HepG2 (cell line): ENCODE results near the gene SKIC2. TPM values are rescaled to one million over a fixed set of nuclear protein-coding genes. Genes with fewer than 3 reads are reported as not detected.

Experiments
- CSRNP1 ChIP-seq: sonication (generic); formaldehyde crosslinking; IDR thresholded peaks from 2 replicates; pipeline ENCODE4 v1.8.1; 2023; ENCODE audit warnings: mild to moderate bottlenecking, missing genetic modification reagents
- DPF2 ChIP-seq: sonication (generic); formaldehyde crosslinking; IDR thresholded peaks from 2 replicates; pipeline ENCODE4 v1.4.0; 2020; ENCODE audit warnings: mild to moderate bottlenecking, low read depth, missing genetic modification reagents, borderline replicate concordance
- FOXK2 ChIP-seq: fragments of 450-650 bp; IDR thresholded peaks from 2 replicates; pipeline ENCODE4 v1.6.1; 2016
- MLX ChIP-seq: IDR thresholded peaks from 2 replicates; pipeline ENCODE4 v1.6.1; 2016
- SMARCE1 ChIP-seq: fragments of 450-650 bp; IDR thresholded peaks from 2 replicates; pipeline ENCODE4 v1.6.1; 2017; ENCODE audit warnings: borderline replicate concordance
- TEAD2 ChIP-seq: sonication (generic); formaldehyde crosslinking; IDR thresholded peaks from 2 replicates; pipeline ENCODE4 v1.9.0; 2021; ENCODE audit warnings: missing genetic modification reagents
- TFAP4 ChIP-seq: sonication (generic); IDR thresholded peaks from 2 replicates; pipeline ENCODE4 v1.6.1; 2016; ENCODE audit warnings: low read depth, borderline replicate concordance
- TRAFD1 ChIP-seq: sonication (generic); formaldehyde crosslinking; IDR thresholded peaks from 2 replicates; pipeline ENCODE4 v1.5.1; 2020; ENCODE audit warnings: missing genetic modification reagents, mild to moderate bottlenecking, borderline replicate concordance
- UBTF ChIP-seq: sonication (generic); formaldehyde crosslinking; IDR thresholded peaks from 2 replicates; pipeline ENCODE4 v1.4.0; 2020; ENCODE audit warnings: mild to moderate bottlenecking, missing genetic modification reagents
- XBP1 ChIP-seq: sonication (generic); formaldehyde crosslinking; IDR thresholded peaks from 2 replicates; pipeline ENCODE4 v1.5.0; 2020; ENCODE audit warnings: missing genetic modification reagents
- ZBTB7A ChIP-seq: sonication (generic); formaldehyde crosslinking; IDR thresholded peaks from 2 replicates; pipeline ENCODE4 v1.8.0; 2022; ENCODE audit warnings: mild to moderate bottlenecking, missing genetic modification reagents
- ZKSCAN5 ChIP-seq: sonication (generic); formaldehyde crosslinking; IDR thresholded peaks from 2 replicates; pipeline ENCODE4 v1.5.1; 2020; ENCODE audit warnings: mild to moderate bottlenecking, missing genetic modification reagents
- ZNF430 ChIP-seq: sonication (generic); formaldehyde crosslinking; IDR thresholded peaks from 2 replicates; pipeline ENCODE4 v1.9.0; 2021; ENCODE audit warnings: mild to moderate bottlenecking, missing genetic modification reagents
- ZNF451 ChIP-seq: sonication (generic); formaldehyde crosslinking; IDR thresholded peaks from 2 replicates; pipeline ENCODE4 v1.5.0; 2020; ENCODE audit warnings: mild to moderate bottlenecking, missing genetic modification reagents
- ZNF512 ChIP-seq: sonication (generic); formaldehyde crosslinking; IDR thresholded peaks from 2 replicates; pipeline ENCODE4 v1.4.0; 2020; ENCODE audit warnings: mild to moderate bottlenecking, missing genetic modification reagents
- ZNF710 ChIP-seq: sonication (generic); formaldehyde crosslinking; IDR thresholded peaks from 2 replicates; pipeline ENCODE4 v1.5.0; 2020; ENCODE audit warnings: mild to moderate bottlenecking, missing genetic modification reagents, borderline replicate concordance
- ZSCAN31 ChIP-seq: sonication (generic); formaldehyde crosslinking; IDR thresholded peaks from 2 replicates; pipeline ENCODE4 v1.5.0; 2020; ENCODE audit warnings: low read depth, mild to moderate bottlenecking, missing genetic modification reagents
- polyA plus RNA-seq, 8 experiments: library from polyadenylated mRNA; depleted of rRNA in 3 of 8; stranded (reverse) in 7 of 8; unstranded in 1 of 8; fragments of >200 nt; fragmentation: Illumina TruSeq in 4 of 8; extraction: Trizol in 4 of 8; gene quantifications; 2 replicates each; pipeline versions ENCODE4 v1.2.1 to v1.2.3, GENCODE V29; 2011 to 2016; ENCODE audit warnings: low read depth in 4 of 8, missing spikeins in 1 of 8, mixed read lengths in 1 of 8; ENCODE audit not compliant: insufficient read depth in 1 of 8
- total RNA-seq, 5 experiments: library from RNA; depleted of rRNA; stranded (reverse); fragments of >200 nt; fragmentation: Illumina TruSeq; extraction: Trizol; gene quantifications; 2 replicates each; pipeline ENCODE4 v1.2.3, GENCODE V29; 2016; ENCODE audit warnings: low read depth in 1 of 5

The SKIC2 gene
- total and polyA plus RNA-seq, 2 of the 13 experiments (the other 11 are each of a cell fraction or from before 2014, with no cell fraction given), result 67.1 to 68.4 TPM

GRCh38 chr6:31971993-31972708, 13.2 kb downstream of the SKIC2 start, which contains the start of gene DXO (continued):
- TF ChIP-seq UBTF (CRISPR knock-in tag) (peak; percentile 97), ZNF451 (CRISPR knock-in tag) (peak; percentile 83), SMARCE1 (no peak), FOXK2 (peak; percentile 47; the same call in 1 of the 2 replicates), TEAD2 (CRISPR knock-in tag) (no peak), ZNF710 (peak; percentile 18; the same call in 1 of the 2 replicates), ZNF512 (no peak), XBP1 (CRISPR knock-in tag) (0 out of 2 replicates have a peak, but pooled peaks have one; percentile 52), CSRNP1 (CRISPR knock-in tag) (peak; percentile 92; the same call in 1 of the 2 replicates), TFAP4 (peak; percentile 71; the same call in 1 of the 2 replicates), ZNF430 (CRISPR knock-in tag) (peak; percentile 87), TRAFD1 (CRISPR knock-in tag) (peak; percentile 56; the same call in 1 of the 2 replicates), ZBTB7A (CRISPR knock-in tag) (no peak), ZKSCAN5 (CRISPR knock-in tag) (peak; percentile 63; the same call in 1 of the 2 replicates), DPF2 (CRISPR knock-in tag) (no peak; the same call in 1 of the 2 replicates), ZSCAN31 (CRISPR knock-in tag) (peak; percentile 68), MLX (CRISPR knock-in tag) (no peak)
